ENCODE results near the gene CALML4. TPM values are rescaled to one million over a fixed set of nuclear protein-coding genes. Genes with fewer than 3 reads are reported as not detected.
"Not testable (repeated sequence)": the region's sequence is repeated elsewhere in the genome, so short reads cannot be mapped to it uniquely, and the experiment has no call there.

CALML4 gene
- total RNA-seq, 1 experiment from 2014 or later = 4.2 TPM

DNA sequence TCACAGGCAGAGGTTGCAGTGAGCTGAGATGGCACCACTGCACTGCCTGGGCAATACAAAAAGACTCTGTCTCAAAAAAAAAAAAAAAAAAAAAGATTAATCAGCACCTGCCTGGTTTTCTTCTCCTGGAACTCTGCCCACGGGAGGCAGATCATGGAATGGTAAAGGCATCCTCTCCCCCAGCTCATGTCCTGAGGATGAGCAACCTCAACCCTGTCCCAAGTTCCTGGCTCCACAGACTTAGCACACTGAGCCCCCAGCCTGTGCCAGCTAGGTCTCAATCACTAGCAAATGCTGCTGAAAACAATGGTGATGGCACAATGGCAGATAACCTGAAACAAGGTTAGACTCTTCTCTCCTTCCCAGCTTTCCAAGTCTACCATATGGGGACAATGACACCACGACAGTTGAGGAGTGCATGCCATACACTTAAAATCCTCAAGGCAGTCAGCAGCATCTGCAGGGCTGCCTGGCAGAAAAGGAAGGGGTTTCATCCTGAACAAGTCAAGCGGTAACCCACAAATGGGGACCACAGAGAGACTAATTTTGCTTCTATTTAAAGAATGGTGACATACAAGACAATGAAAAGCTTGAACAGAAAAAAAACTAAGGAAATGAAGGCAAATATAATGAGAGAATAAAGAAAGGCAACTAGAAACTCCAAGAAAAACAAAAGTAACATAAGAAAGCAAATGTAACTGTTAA is 19.6 kb upstream of the CALML4 start:
- DNase-seq (ENCODE audit: low read depth) = no peak

- DNase-seq (ENCODE audit: low read depth) = no peak
Observed at GRCh38 chr15:68224108-68224507, 19.0 kb upstream of the CALML4 start.

DNA sequence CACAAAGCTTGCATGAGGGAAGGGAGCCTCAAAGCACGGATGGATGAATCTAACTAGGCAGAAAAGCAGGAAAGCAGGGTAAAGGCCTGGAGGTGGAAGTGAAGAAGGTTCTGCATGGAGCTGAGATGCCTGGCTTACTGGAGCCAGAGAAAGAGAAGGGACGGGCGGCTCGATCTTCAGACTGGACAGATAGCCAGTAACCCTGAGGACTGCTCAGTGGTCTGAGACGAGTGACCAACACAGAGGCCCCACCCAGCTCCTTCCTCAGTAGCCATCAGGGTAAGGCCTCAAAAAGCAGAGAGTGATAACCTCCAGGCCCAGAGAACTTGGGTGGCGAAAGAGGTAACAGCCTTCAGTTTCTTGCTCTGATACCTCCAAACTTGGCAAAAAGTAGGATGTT is 18.0 kb upstream of the CALML4 start:
- no peak for DNase-seq (ENCODE audit: low read depth)

DNA sequence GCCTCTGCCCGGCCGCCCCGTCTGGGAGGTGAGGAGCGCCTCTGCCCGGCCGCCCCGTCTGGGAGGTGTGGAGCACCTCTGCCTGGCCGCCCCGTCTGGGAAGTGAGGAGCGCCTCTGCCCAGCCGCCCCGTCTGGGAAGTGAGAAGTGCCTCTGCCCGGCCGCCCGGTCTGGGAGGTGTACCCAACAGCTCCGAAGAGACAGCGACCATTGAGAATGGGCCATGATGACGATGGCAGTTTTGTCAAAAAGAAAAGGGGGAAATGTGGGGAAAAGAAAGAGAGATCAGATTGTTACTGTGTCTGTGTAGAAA is 17.3 kb upstream of the CALML4 start:
- not testable (repeated sequence) for DNase-seq (ENCODE audit: low read depth)

DNA sequence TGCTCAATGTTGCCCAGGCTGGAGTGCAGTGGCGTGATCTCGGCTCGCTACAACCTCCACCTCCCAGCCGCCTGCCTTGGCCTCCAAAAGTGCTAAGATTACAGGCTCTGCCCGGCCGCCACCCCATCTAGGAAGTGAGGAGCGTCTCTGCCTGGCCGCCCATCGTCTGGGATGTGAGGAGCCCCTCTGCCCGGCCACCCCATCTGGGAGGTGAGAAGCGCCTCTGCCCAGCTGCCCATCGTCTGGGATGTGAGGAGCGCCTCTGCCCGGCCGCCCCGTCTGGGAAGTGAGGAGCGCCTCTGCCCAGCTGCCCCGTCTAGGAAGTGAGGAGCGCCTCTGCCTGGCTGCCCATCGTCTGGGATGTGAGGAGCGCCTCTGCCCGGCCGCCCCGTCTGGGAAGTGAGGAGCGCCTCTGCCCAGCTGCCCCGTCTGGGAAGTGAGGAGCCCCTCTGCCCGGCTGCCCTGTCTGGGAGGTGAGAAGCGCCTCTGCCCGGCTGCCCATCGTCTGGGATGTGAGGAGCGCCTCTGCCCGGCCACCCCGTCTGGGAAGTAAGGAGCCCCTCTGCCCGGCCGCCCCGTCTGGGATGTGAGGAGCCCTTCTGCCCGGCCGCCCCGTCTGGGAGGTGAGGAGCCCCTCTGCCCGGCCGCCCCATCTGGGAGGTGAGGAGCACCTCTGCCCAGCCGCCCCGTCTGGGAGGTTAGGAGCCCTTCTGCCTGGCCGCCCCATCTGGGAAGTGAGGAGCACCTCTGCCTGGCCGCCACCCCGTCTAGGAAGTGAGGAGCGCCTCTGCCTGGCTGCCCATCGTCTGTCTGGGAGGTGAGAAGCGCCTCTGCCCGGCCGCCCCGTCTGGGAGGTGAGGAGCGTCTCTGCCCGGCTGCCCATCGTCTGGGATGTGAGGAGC is 16.6 kb upstream of the CALML4 start:
- not testable (repeated sequence) for DNase-seq (ENCODE audit: low read depth)

DNA sequence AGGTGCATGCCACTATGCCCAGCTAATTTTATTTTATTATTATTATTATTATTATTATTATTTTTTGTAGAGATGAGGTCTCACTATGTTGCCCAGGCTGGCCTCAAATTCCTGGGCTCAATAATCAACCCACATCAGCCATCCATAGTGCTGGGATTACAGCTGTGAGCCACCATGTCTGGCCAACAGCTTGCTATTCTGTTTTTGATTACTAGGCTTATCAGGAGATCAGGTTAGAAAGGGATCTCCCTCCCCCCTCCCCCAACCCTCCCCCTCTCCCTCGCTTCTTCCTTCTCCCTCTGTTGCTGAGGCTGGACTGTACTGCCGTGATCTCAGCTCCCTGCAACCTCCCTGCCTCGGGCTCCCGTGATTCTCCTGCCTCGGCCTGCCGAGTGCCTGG is 15.8 kb upstream of the CALML4 start:
- DNase-seq (ENCODE audit: low read depth) = no peak

DNA sequence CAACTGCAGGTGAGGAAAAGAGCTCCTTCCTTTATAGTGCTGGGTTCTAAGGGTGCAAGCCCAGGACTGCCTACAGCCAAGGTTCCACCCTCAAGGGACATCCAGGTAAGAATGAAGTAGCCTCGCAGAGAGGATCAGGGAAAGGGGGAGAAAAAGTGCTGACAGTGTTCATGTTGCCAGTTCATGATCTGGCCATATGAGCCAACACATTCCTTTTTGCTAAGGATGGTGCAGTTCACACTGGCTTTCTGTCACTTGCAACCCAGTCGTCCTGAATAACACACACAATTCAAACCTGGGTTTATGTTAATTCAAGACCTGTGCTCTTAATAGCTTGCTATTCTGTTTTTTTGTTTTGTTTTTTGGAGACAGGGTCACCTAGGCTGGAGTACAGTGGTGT is 15.4 kb upstream of the CALML4 start:
- DNase-seq (ENCODE audit: low read depth) = no peak

DNA sequence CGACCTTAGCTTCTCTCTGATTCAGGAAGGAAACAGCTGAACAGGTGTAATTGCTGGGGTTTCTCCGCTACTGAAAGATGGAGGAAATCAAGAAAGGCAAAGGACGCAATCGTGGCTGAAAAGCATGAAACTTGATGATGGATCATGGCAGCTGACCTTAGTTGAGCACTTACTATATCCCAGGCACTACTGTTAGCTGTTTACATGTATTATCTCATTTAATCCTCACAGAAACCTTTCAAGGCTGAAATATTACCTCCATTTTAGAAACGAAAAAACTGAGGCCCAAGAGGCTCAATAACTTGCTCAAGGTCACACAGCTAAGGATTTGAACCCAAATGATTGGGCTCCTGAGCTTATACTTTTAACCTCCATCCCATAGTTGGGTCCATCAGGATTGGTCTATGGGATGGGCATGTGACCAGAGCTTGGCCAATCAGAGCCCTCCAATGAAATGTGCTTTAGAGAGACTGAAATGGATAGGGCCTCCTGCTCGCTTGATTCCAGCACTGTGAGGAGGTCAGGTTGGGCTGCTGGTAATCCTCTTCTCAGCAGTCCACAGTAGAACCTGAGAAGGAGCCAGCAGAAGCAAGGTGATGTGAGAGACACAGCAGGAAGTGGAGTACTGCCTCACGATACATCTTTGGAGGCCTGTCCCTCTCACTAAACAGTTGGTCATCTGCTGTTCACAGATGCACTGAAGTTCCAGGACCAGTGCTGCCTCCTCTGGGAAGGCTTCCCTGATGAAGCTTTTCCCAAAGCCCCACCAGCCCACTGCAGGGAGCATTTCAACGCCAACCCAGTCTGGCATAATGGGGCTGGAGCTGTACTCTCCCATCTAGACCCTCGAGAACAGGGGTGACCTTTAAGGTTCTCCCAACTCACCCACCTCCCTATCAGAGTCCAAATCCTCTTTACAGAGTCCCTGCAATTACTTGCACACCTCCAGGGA is 14.0 kb upstream of the CALML4 start:
- no peak for DNase-seq (ENCODE audit: low read depth)

- no peak for DNase-seq (ENCODE audit: low read depth)
Observed at GRCh38 chr15:68218331-68218730, 13.2 kb upstream of the CALML4 start.

- DNase-seq (ENCODE audit: low read depth) = no peak
Observed at GRCh38 chr15:68217341-68217740, 12.2 kb upstream of the CALML4 start.

DNA sequence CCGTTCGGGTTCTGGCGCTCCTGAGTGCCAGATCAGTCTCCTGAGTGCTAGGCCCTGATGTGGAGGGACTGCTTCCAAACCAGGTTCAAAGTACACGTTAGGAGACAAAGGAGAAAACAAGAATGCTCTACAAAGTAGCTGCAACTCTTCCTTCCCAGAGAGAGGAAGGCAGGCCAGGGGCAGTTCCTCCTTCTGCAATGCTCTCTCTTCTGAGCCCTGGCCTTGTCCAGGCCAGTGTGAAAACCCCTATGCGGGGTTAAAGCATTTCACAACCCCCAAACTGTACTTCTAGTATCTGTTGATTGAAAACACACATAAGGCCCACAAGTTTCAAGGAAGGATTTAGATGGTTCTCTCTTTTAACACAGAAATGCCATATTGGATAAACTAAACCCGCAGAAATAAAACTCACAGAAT is 9.7 kb upstream of the CALML4 start:
- no peak for DNase-seq (ENCODE audit: low read depth)

- no peak for DNase-seq (ENCODE audit: low read depth)
Observed at GRCh38 chr15:68213991-68214837, 9.1 kb upstream of the CALML4 start.

DNA sequence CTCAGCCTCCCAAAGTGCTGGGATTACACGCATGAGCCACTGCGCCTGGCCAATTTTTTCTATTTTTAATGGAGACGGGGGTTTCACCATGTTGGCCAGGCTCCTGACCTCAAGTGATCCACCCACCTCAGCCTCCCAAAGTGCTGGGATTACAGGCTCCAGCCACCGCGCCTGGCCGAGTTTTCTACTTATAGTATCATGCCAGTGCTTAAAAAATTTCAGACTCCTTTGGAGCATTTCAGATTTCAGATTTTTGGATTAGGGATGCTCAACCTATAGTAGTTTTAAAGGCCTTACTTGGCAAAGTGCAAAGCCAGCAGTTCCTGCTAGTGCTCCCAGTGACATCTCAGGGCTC is 8.3 kb upstream of the CALML4 start:
- DNase-seq (ENCODE audit: low read depth) = not testable (repeated sequence)

DNA sequence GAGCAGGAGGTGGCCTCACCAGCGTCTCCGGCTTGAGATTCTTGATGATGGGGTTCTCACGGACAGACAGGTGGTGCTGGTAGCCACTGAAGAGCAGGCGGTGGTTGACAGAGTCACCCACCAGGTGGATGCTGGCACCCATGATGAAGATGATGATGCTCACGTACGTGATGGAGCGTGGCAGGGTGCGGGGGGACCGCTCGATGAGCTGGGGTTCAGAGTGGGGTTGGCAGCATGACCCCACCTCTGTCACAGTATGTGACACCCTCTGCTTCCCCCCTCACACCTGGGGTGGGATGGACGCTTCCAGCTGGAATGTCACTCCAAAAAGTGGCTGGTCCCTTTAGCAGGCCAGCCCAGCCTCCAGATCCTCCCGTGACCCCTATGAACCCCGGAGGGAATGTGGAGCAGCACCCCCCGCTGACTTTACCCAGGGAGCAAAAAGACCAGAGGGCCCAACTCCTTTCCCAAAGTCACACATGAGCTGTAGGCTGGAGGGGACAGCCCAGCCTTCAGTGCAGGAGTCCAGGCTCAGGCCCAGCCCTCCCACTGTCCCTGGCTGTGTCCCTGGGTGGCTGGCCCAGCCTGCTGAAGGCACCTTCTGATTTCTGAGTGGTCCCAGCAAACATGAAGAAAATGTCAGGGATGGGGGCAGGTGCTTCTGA is 6.7 kb upstream of the CALML4 start:
- no peak for DNase-seq (ENCODE audit: low read depth)

DNA sequence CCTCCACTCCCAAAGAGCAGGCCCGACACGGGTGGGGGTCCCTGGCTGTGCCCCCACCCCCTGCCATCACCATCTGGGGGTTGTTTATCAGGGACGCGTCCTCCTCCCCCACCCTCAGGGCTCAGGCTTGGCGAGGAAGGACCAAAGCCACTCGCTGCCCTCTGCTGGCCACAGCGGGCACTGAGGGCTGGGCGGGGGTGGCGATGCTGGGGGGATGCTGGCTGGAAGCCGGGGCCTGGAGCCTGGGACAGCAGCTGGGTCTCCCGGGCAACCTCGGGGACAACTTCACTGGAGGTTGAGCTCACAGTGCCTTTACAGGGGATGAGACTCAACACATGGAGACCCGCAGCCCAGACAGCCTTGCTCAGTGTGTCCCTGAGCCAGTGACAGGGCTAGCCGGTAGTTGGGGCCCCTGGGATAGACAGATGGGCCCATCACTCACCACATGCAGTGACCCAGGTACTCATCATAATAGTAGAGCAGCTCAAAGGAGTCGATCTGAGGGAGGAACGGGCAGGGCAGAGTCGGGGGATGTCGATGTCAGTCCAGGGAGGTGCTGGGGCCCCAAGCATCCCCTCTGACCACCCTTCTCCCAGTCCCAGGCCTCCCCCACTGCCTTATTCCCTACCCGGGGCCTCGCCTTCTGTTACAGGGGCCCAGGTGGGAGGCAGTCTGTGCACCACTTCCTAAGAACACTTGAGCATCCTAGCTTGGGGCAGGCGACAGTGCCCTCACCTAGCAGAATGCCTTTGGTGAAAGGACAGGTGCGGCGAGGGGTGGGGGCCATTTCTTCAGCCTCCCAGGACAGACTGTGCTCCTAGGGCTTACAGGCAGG is 5.9 kb upstream of the CALML4 start:
- peak; percentile 50 for DNase-seq (ENCODE audit: low read depth)

DNA sequence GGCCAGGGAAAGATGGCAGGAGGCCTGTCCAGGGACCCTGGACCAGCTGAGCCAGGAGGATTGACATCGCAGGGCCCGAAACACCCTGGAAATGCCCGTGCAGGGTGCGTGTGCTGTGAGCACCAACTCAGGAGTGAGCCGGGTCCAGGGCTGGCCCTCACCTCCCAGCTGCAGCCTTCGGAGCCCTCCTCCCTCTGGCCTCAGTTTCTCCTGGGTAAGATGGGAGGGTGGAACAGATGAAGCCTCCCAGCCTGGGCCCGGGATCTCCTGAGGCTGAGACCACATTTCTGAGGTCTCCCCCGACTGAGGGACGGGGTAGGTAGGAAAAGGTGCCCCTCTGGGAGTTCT is 5.3 kb upstream of the CALML4 start:
- DNase-seq (ENCODE audit: low read depth) = no peak

- peak; percentile 44 for DNase-seq (ENCODE audit: low read depth)
Observed at GRCh38 chr15:68209735-68210408, 4.7 kb upstream of the CALML4 start.

- DNase-seq (ENCODE audit: low read depth) = no peak
Observed at GRCh38 chr15:68209272-68209671, 4.1 kb upstream of the CALML4 start.

DNA sequence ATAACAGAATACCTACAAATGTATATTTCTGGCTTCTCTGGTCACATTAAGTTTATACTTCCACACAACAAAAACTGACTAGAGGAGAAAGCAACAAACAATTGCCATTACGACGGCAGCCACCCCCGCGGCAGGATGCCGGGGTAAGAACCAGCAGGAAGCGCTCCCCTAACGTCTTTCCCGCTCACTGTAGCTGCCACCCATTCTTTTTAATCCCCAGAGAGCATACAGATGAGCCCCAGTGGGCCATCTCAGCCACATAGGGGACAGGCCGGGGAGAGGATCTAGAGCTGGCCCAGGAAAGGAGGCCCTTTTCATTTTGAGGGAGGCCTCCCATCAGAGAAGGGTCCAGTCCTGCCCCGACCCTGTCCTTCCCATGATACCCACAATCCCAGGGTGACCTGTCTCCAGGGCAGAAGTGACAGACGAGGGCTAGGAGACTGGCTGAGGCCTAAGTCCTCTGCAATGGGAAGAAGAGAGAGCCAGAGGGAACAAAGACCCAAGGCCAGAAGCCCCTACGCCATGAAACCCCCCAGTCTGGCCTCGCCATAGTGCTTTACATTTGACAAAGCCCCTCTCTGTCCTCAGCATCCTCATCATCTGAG is 3.6 kb upstream of the CALML4 start:
- DNase-seq (ENCODE audit: low read depth) = no peak

Measured in Daoy (cell line).